ENCODE measurements around the gene HOXA5.

DNA sequence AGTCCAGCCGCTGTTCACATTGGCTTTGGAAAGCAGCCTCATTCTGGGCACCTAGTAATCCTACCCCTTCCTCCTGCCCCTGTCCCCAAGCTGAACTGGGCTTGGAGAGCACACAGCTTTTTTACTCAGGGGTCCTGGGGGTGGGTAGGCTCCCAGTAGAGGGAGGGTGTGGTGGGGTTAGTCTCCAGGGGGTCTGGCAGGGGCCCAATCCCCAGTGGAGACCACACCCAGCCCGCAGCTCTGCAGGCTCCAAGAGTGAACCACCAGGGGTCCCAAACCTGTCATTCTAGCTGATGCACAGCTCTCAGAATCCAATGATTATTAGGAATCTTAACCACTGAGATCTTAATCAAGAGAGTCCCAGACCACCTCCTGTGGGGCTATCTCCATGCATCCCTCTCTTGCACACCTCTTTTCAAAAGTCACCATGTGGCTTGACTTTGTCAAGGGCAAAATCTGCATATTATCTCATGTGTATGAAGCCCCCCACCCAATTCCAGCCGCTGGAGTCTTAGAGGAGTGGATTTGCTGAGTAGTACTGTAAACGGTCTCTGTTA lies 38.9 kb upstream of the HOXA5 start:
- TF ChIP-seq, protein P1, sequence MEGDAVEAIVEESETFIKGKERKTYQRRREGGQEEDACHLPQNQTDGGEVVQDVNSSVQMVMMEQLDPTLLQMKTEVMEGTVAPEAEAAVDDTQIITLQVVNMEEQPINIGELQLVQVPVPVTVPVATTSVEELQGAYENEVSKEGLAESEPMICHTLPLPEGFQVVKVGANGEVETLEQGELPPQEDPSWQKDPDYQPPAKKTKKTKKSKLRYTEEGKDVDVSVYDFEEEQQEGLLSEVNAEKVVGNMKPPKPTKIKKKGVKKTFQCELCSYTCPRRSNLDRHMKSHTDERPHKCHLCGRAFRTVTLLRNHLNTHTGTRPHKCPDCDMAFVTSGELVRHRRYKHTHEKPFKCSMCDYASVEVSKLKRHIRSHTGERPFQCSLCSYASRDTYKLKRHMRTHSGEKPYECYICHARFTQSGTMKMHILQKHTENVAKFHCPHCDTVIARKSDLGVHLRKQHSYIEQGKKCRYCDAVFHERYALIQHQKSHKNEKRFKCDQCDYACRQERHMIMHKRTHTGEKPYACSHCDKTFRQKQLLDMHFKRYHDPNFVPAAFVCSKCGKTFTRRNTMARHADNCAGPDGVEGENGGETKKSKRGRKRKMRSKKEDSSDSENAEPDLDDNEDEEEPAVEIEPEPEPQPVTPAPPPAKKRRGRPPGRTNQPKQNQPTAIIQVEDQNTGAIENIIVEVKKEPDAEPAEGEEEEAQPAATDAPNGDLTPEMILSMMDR (IDR thresholded peaks at IDR 0.05): no peak
- no peak for TF ChIP-seq POLR2A (IDR thresholded peaks at IDR 0.05)
